Common myeloid progenitor, CD34-positive (primary cell): ENCODE results near the gene CABP2. TPM values are rescaled to one million over a fixed set of nuclear protein-coding genes. Genes with fewer than 3 reads are reported as not detected.
A peak's percentile ranks its signal among the peaks of the same experiment; 100 is the strongest.
"Not testable (repeated sequence)": the region's sequence is repeated elsewhere in the genome, so short reads cannot be mapped to it uniquely, and the experiment has no call there.

ENCODE experiments used
- CTCF ChIA-PET: fragments of 350-600 bp; sonication (Branson Sonifier 250); formaldehyde crosslinking; loops from one replicate; lab custom pipeline; 2021; ENCODE audit warnings: antibody characterized with exemption; lab: Charles Lee
- POLR2A ChIA-PET: fragments of 350-600 bp; sonication (Branson Sonifier 250); formaldehyde crosslinking; loops from one replicate; lab custom pipeline; 2021; ENCODE audit warnings: antibody characterized with exemption; lab: Charles Lee
- DNase-seq, 3 donors: peaks; one replicate each; pipeline versions ENCODE4 v3.0.0 to v3.0.0-alpha.2; 2013
- H3K27ac ChIP-seq, 2 experiments: 1 replicate in 1 of 2; 2 replicates in 1 of 2; pipeline ENCODE4 v1.7.0; 2013; ENCODE audit warnings: inconsistent platforms in 2 of 2, low read length in 2 of 2, mild to moderate bottlenecking in 2 of 2, low read depth in 1 of 2, moderate library complexity in 1 of 2; ENCODE audit not compliant: severe bottlenecking in 2 of 2, insufficient read depth in 1 of 2, poor library complexity in 1 of 2
- H3K27me3 ChIP-seq, 5 experiments: replicated peaks in 2 of 5; 1 replicate in 3 of 5; 2 replicates in 2 of 5; pipeline versions ENCODE4 v1.6.1 to v1.7.0; 2013; ENCODE audit warnings: low read length in 4 of 5, mild to moderate bottlenecking in 2 of 5, moderate library complexity in 2 of 5, inconsistent platforms in 1 of 5; ENCODE audit not compliant: insufficient read depth in 5 of 5, control insufficient read depth in 4 of 5
- H3K36me3 ChIP-seq, 4 experiments: 1 replicate in 2 of 4; 2 replicates in 2 of 4; pipeline versions ENCODE4 v1.6.1 to v1.7.0; 2013; ENCODE audit warnings: low read length in 3 of 4, control low read depth in 1 of 4, mild to moderate bottlenecking in 1 of 4; ENCODE audit not compliant: control insufficient read depth in 4 of 4, insufficient read depth in 4 of 4
- H3K4me1 ChIP-seq, 4 experiments: 1 replicate in 3 of 4; 2 replicates in 1 of 4; pipeline versions ENCODE4 v1.6.1 to v1.7.1; 2013; ENCODE audit warnings: low read length in 3 of 4, mild to moderate bottlenecking in 3 of 4, control low read depth in 1 of 4, inconsistent platforms in 1 of 4, moderate library complexity in 1 of 4; ENCODE audit not compliant: control insufficient read depth in 4 of 4, insufficient read depth in 4 of 4; ENCODE audit errors: control extremely low read depth in 1 of 4
- H3K4me3 ChIP-seq, 7 experiments: 1 replicate in 4 of 7; 2 replicates in 3 of 7; pipeline versions ENCODE4 v1.5.1 to v1.7.0; 2013; ENCODE audit warnings: mild to moderate bottlenecking in 7 of 7, low read length in 6 of 7, moderate library complexity in 6 of 7, inconsistent platforms in 2 of 7, low read depth in 2 of 7, control low read depth in 1 of 7; ENCODE audit not compliant: insufficient read depth in 4 of 7, control insufficient read depth in 1 of 7; ENCODE audit errors: extremely low read depth in 1 of 7
- H3K9me3 ChIP-seq, 5 experiments: 1 replicate in 4 of 5; 2 replicates in 1 of 5; pipeline versions ENCODE4 v1.6.1 to v1.7.1; 2013; ENCODE audit warnings: low read length in 4 of 5, mild to moderate bottlenecking in 2 of 5, inconsistent platforms in 1 of 5, low read depth in 1 of 5, moderate library complexity in 1 of 5; ENCODE audit not compliant: control insufficient read depth in 4 of 5, insufficient read depth in 2 of 5; ENCODE audit errors: control extremely low read depth in 1 of 5
- WGBS: methylation state at CpG from one replicate; pipeline ENCODE4 v1.1.5; 2013; ENCODE audit not compliant: insufficient coverage; 5-methylcytosine and 5-hydroxymethylcytosine counted together
- polyA plus RNA-seq: library from polyadenylated mRNA; unstranded; fragments of 120-200 nt; gene quantifications from one replicate; pipeline ENCODE4 v1.2.1, GENCODE V29; 2013

Gene CABP2
- polyA plus RNA-seq = not detected

DNA sequence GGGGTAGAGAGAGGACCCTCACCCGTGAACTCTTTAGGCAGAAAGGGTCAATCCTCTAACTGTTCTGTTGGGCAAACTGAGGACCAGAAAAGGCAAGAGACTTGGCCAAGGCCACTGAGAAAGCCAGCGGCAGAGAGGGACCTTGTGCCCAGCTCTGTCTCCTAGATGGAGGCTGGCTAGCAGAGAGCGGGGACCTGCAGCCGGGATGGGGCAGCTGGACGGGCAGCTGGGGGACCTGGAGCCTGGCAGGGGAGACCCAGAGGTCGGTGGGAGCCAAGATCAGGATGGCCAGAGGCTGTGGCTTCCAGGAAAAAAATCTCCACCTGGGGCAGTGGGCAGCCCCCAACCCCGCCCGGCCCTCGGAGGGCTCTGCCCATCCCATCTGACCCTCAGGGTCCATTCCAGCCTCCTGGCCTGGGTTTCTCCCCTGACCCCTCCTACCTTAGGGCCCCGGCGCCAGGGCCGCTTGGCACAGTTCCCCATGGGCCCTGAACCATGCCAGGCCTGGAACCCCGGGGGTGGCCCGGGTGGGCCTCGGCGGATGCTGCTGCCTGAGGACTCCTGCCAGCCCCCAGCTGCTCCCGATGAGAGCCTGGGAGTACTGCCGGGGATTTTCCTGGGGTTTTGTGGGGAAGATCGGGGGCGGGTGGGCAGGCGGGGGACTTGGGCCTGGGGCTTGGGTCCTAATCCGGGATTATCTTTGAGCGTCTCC is at the start of gene CABP2:
CABP2 (minus strand) TSS at position 603 of the 712 bp plus-strand sequence; CDS start at position 483, 120 bp downstream.
- POLR2A ChIA-PET = interaction anchor here (1.0 kb wide), 1 partner anchor 19 kb away, joined by 3 read pairs; no protein-coding TSS in a partner anchor

GRCh38 chr11:67572747-67573419 is 49.6 kb upstream of the CABP2 start:
- H3K36me3 ChIP-seq = no peaks in the 10 kb centered on the region
- peaks cover 0 to 2% (median 1%) of the 10 kb centered on the region in 4 experiments for H3K4me1 ChIP-seq
- WGBS = 72% methylated on average over 21 of the region's 21 CpGs
- ChIA-PET CTCF (interaction anchor here (0.7 to 1.5 kb wide), 13 partner anchors 13 to 89 kb away, joined by 3 to 7 read pairs (median 4); no protein-coding TSS in a partner anchor), POLR2A (no interaction called here)
- H3K4me3 ChIP-seq = no peak overlapping the region
- peak; percentile 34 to 51 (median 50) for DNase-seq
- no peaks in the 10 kb centered on the region for H3K9me3 ChIP-seq
- no peak overlapping the region for H3K27ac ChIP-seq
- peaks cover 0 to 2% (median 0%) of the 10 kb centered on the region in 5 experiments for H3K27me3 ChIP-seq

More for the DNA sequence above, at the start of gene CABP2:
- Histone ChIP-seq H3K27me3 (no peaks in the 10 kb centered on the region), H3K9me3 (no peaks in the 10 kb centered on the region), H3K4me1 (no peaks in the 10 kb centered on the region), H3K27ac (no peak within 1 kb of the TSS), H3K4me3 (no peak within 1 kb of the TSS), H3K36me3 (no peaks in the 10 kb centered on the region)
- DNase-seq = no peak
- 93% methylated on average over 14 of the region's 23 CpGs for WGBS
- CTCF ChIA-PET = no interaction called here

GRCh38 chr11:67572305-67572704 is 49.1 kb upstream of the CABP2 start:
- no peak overlapping the region for H3K27ac ChIP-seq
- DNase-seq = no peak
- no peaks in the 10 kb centered on the region for H3K4me1 ChIP-seq
- CTCF ChIA-PET = interaction anchor here (0.7 to 1.4 kb wide), 11 partner anchors 10 to 89 kb away, joined by 3 to 7 read pairs (median 3); no protein-coding TSS in a partner anchor
- no peak overlapping the region for H3K4me3 ChIP-seq
- POLR2A ChIA-PET = no interaction called here
- peaks cover 0 to 2% (median 0%) of the 10 kb centered on the region in 5 experiments for H3K27me3 ChIP-seq
- 86% methylated on average over 1 of the region's 5 CpGs for WGBS
- H3K36me3 ChIP-seq = no peaks in the 10 kb centered on the region
- no peaks in the 10 kb centered on the region for H3K9me3 ChIP-seq

- Histone ChIP-seq H3K4me3 (no peak overlapping the region), H3K27ac (no peak overlapping the region), H3K9me3 (no peaks in the 10 kb centered on the region), H3K27me3 (peaks cover 0 to 2% (median 0%) of the 10 kb centered on the region in 5 experiments), H3K4me1 (no peaks in the 10 kb centered on the region), H3K36me3 (no peaks in the 10 kb centered on the region)
- DNase-seq = no peak
- POLR2A ChIA-PET = no interaction called here
- WGBS = 77% methylated on average over 6 of the region's 6 CpGs
- CTCF ChIA-PET = interaction anchor here (1.2 kb wide), 1 partner anchor 43 kb away, joined by 7 read pairs; no protein-coding TSS in a partner anchor
These were observed 48.2 kb upstream of the CABP2 start for GRCh38 chr11:67571443-67571842.

GRCh38 chr11:67564230-67564629 is 41.0 kb upstream of the CABP2 start:
- Histone ChIP-seq H3K36me3 (no peaks in the 10 kb centered on the region), H3K4me3 (no peak overlapping the region), H3K9me3 (no peaks in the 10 kb centered on the region), H3K27me3 (peaks cover 0 to 5% (median 0%) of the 10 kb centered on the region in 5 experiments), H3K27ac (no peak overlapping the region), H3K4me1 (no peaks in the 10 kb centered on the region)
- CTCF ChIA-PET = no interaction called here
- POLR2A ChIA-PET = no interaction called here
- WGBS = no CpG with 5 or more reads among the region's 4 CpGs
- DNase-seq = no peak

DNA sequence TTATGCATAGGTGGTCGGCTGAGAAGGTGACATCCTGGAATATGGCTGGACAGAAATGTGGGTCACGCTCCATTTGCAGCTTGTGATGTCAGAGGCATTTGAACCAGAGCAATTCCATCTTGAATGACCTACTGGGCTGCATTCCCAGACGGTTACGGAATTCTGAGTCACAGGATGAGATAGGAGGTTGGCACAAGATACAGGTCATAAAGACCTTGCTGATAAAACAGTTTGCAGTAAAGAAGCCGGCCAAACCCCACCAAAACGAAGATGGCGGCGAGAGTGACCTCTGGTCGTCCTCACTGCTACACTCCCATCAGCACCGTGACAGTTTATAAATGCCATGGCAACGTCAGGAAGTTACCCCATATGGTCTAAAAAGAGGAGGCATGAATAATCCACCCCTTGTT is 40.5 kb upstream of the CABP2 start:
- H3K27me3 ChIP-seq, H3K4me1 ChIP-seq, CTCF ChIA-PET, H3K9me3 ChIP-seq, DNase-seq, H3K27ac ChIP-seq, H3K4me3 ChIP-seq, POLR2A ChIA-PET, H3K36me3 ChIP-seq: not testable (repeated sequence)
- 92% methylated on average over 11 of the region's 11 CpGs for WGBS
